ENCODE measurements around the gene CD8B2. TPM values are rescaled to one million over a fixed set of nuclear protein-coding genes. Genes with fewer than 3 reads are reported as not detected.

Gene CD8B2
- total RNA-seq, 1 experiment from 2014 or later, result not detected

- ATAC-seq (no peak), DNase-seq (ENCODE audit: low spot score) (no peak)
- Mint-ChIP-seq H3K4me1 (peaks cover 2% of the 10 kb centered on the region; the same call in 1 of the 2 replicates), H3K36me3 (peaks cover 14% of the 10 kb centered on the region), H3K27ac (no peak overlapping the region), H3K27me3 (ENCODE audit: low read depth) (peaks cover 3% of the 10 kb centered on the region; the same call in 1 of the 2 replicates), H3K9me3 (peaks cover 28% of the 10 kb centered on the region), H3K4me3 (no peak overlapping the region)
- POLR2A ChIA-PET, result no interaction called here
- CTCF ChIA-PET, result no interaction called here
- TF ChIP-seq ZMAT4 (CRISPR knock-in tag; IDR thresholded peaks at IDR 0.05) (no peak), MXD4 (CRISPR knock-in tag; IDR thresholded peaks at IDR 0.05; ENCODE audit: borderline replicate concordance) (no peak), SOX15 (CRISPR knock-in tag; IDR thresholded peaks at IDR 0.05) (no peak), JUN (CRISPR knock-in tag; IDR thresholded peaks at IDR 0.05) (no peak), ZNF281 (CRISPR knock-in tag; IDR thresholded peaks at IDR 0.05) (no peak), MAX (CRISPR knock-in tag; IDR thresholded peaks at IDR 0.05) (no peak), GRHL2 (CRISPR knock-in tag; IDR thresholded peaks at IDR 0.05; ENCODE audit: insufficient replicate concordance, severe bottlenecking) (no peak), MYBL2 (CRISPR knock-in tag; IDR thresholded peaks at IDR 0.05) (no peak), TEAD4 (CRISPR knock-in tag; IDR thresholded peaks at IDR 0.05) (no peak), ZNF219 (CRISPR knock-in tag; IDR thresholded peaks at IDR 0.05; ENCODE audit: borderline replicate concordance) (no peak), E2F4 (CRISPR knock-in tag; IDR thresholded peaks at IDR 0.05; ENCODE audit: borderline replicate concordance, low read depth) (no peak), KAT7 (CRISPR knock-in tag; IDR thresholded peaks at IDR 0.05; ENCODE audit: borderline replicate concordance) (no peak), NR1H2 (CRISPR knock-in tag; IDR thresholded peaks at IDR 0.05) (no peak), NFATC4 (CRISPR knock-in tag; IDR thresholded peaks at IDR 0.05) (no peak), TEAD1 (CRISPR knock-in tag; IDR thresholded peaks at IDR 0.05) (no peak), GTF2I (CRISPR knock-in tag; conservative IDR thresholded peaks at IDR 0.05) (no peak)
Measured at GRCh38 chr2:106560773-106561172, 73.6 kb downstream of the CD8B2 start.

- Mint-ChIP-seq H3K9me3 (peaks cover 25% of the 10 kb centered on the region), H3K27me3 (ENCODE audit: low read depth) (peaks cover 3% of the 10 kb centered on the region; the same call in 1 of the 2 replicates), H3K4me1 (peaks cover 2% of the 10 kb centered on the region; the same call in 1 of the 2 replicates), H3K4me3 (no peak overlapping the region), H3K36me3 (peaks cover 14% of the 10 kb centered on the region), H3K27ac (no peak overlapping the region)
- no peak for TF ChIP-seq MYBL2 (CRISPR knock-in tag; IDR thresholded peaks at IDR 0.05)
- no peak for TF ChIP-seq NR2C2 (CRISPR knock-in tag; IDR thresholded peaks at IDR 0.05)
- no peak for TF ChIP-seq CBFB (CRISPR knock-in tag; IDR thresholded peaks at IDR 0.05; ENCODE audit: low read depth)
- no peak for TF ChIP-seq ZNF671 (CRISPR knock-in tag; IDR thresholded peaks at IDR 0.05)
- TF ChIP-seq ERG (CRISPR knock-in tag; IDR thresholded peaks at IDR 0.05), result no peak
- no peak for TF ChIP-seq NFE2L1 (CRISPR knock-in tag; IDR thresholded peaks at IDR 0.05)
- no peak for TF ChIP-seq FOXP1 (CRISPR knock-in tag; IDR thresholded peaks at IDR 0.05; ENCODE audit: borderline replicate concordance)
- no peak for TF ChIP-seq CREB1 (CRISPR knock-in tag; IDR thresholded peaks at IDR 0.05)
- TF ChIP-seq PRRX2 (CRISPR knock-in tag; IDR thresholded peaks at IDR 0.05), result no peak
- CTCF ChIA-PET, result no interaction called here
- POLR2A ChIA-PET, result no interaction called here
- no peak for DNase-seq (ENCODE audit: low spot score)
- ATAC-seq, result no peak
Measured at GRCh38 chr2:106561356-106561755, 74.2 kb downstream of the CD8B2 start.
